ENCODE results near the gene JAKMIP2.

The JAKMIP2 gene

GRCh38 chr5:147767048-147767447 is 15.5 kb downstream of the JAKMIP2 start:
- no peak for DNase-seq (ENCODE audit: insufficient read length, low spot score)
- FAIRE-seq: no peak
- TF ChIP-seq SPI1 (IDR thresholded peaks at IDR 0.05; ENCODE audit: low read depth, low read length) (no peak), PAX5 (IDR thresholded peaks at IDR 0.05; ENCODE audit: insufficient read depth, low read length, severe bottlenecking) (no peak), POLR2AphosphoS5 (IDR thresholded peaks at IDR 0.05; ENCODE audit: low read depth, low read length) (no peak), POLR2A (IDR thresholded peaks at IDR 0.05; ENCODE audit: low read depth, low read length) (no peak), POU2F2 (IDR thresholded peaks at IDR 0.05; ENCODE audit: low read depth, low read length) (no peak), TAF1 (IDR thresholded peaks at IDR 0.05; ENCODE audit: low read depth, low read length) (no peak)

- DNase-seq (ENCODE audit: insufficient read length, low spot score): no peak
- FAIRE-seq: no peak
- no peak for TF ChIP-seq TAF1 (IDR thresholded peaks at IDR 0.05; ENCODE audit: low read depth, low read length)
- no peak for TF ChIP-seq POU2F2 (IDR thresholded peaks at IDR 0.05; ENCODE audit: low read depth, low read length)
- no peak for TF ChIP-seq POLR2A (IDR thresholded peaks at IDR 0.05; ENCODE audit: low read depth, low read length)
- no peak for TF ChIP-seq PAX5 (IDR thresholded peaks at IDR 0.05; ENCODE audit: insufficient read depth, low read length, severe bottlenecking)
- no peak for TF ChIP-seq SPI1 (IDR thresholded peaks at IDR 0.05; ENCODE audit: low read depth, low read length)
- TF ChIP-seq POLR2AphosphoS5 (IDR thresholded peaks at IDR 0.05; ENCODE audit: low read depth, low read length): no peak
Measured at GRCh38 chr5:147763791-147764525, 18.6 kb downstream of the JAKMIP2 start.

GRCh38 chr5:147760086-147760875 is 22.2 kb downstream of the JAKMIP2 start:
- no peak for TF ChIP-seq TAF1 (IDR thresholded peaks at IDR 0.05; ENCODE audit: low read depth, low read length)
- no peak for TF ChIP-seq POU2F2 (IDR thresholded peaks at IDR 0.05; ENCODE audit: low read depth, low read length)
- no peak for TF ChIP-seq PAX5 (IDR thresholded peaks at IDR 0.05; ENCODE audit: insufficient read depth, low read length, severe bottlenecking)
- no peak for TF ChIP-seq POLR2A (IDR thresholded peaks at IDR 0.05; ENCODE audit: low read depth, low read length)
- TF ChIP-seq SPI1 (IDR thresholded peaks at IDR 0.05; ENCODE audit: low read depth, low read length): no peak
- no peak for TF ChIP-seq POLR2AphosphoS5 (IDR thresholded peaks at IDR 0.05; ENCODE audit: low read depth, low read length)
- DNase-seq (ENCODE audit: insufficient read length, low spot score): no peak
- FAIRE-seq: no peak

GRCh38 chr5:147759441-147759840 is 23.1 kb downstream of the JAKMIP2 start:
- no peak for DNase-seq (ENCODE audit: insufficient read length, low spot score)
- TF ChIP-seq POLR2AphosphoS5 (IDR thresholded peaks at IDR 0.05; ENCODE audit: low read depth, low read length): no peak
- TF ChIP-seq POLR2A (IDR thresholded peaks at IDR 0.05; ENCODE audit: low read depth, low read length): no peak
- no peak for TF ChIP-seq SPI1 (IDR thresholded peaks at IDR 0.05; ENCODE audit: low read depth, low read length)
- no peak for TF ChIP-seq PAX5 (IDR thresholded peaks at IDR 0.05; ENCODE audit: insufficient read depth, low read length, severe bottlenecking)
- TF ChIP-seq TAF1 (IDR thresholded peaks at IDR 0.05; ENCODE audit: low read depth, low read length): no peak
- no peak for TF ChIP-seq POU2F2 (IDR thresholded peaks at IDR 0.05; ENCODE audit: low read depth, low read length)
- FAIRE-seq: no peak

GRCh38 chr5:147756566-147756965 is 26.0 kb downstream of the JAKMIP2 start:
- FAIRE-seq (no peak), DNase-seq (ENCODE audit: insufficient read length, low spot score) (no peak)
- no peak for TF ChIP-seq POLR2A (IDR thresholded peaks at IDR 0.05; ENCODE audit: low read depth, low read length)
- TF ChIP-seq POU2F2 (IDR thresholded peaks at IDR 0.05; ENCODE audit: low read depth, low read length): no peak
- no peak for TF ChIP-seq SPI1 (IDR thresholded peaks at IDR 0.05; ENCODE audit: low read depth, low read length)
- TF ChIP-seq PAX5 (IDR thresholded peaks at IDR 0.05; ENCODE audit: insufficient read depth, low read length, severe bottlenecking): no peak
- no peak for TF ChIP-seq POLR2AphosphoS5 (IDR thresholded peaks at IDR 0.05; ENCODE audit: low read depth, low read length)
- TF ChIP-seq TAF1 (IDR thresholded peaks at IDR 0.05; ENCODE audit: low read depth, low read length): no peak

GRCh38 chr5:147754372-147755122 is 28.0 kb downstream of the JAKMIP2 start:
- TF ChIP-seq POLR2AphosphoS5 (IDR thresholded peaks at IDR 0.05; ENCODE audit: low read depth, low read length): no peak
- no peak for TF ChIP-seq POLR2A (IDR thresholded peaks at IDR 0.05; ENCODE audit: low read depth, low read length)
- TF ChIP-seq POU2F2 (IDR thresholded peaks at IDR 0.05; ENCODE audit: low read depth, low read length): no peak
- TF ChIP-seq PAX5 (IDR thresholded peaks at IDR 0.05; ENCODE audit: insufficient read depth, low read length, severe bottlenecking): no peak
- TF ChIP-seq TAF1 (IDR thresholded peaks at IDR 0.05; ENCODE audit: low read depth, low read length): no peak
- TF ChIP-seq SPI1 (IDR thresholded peaks at IDR 0.05; ENCODE audit: low read depth, low read length): no peak
- FAIRE-seq (no peak), DNase-seq (ENCODE audit: insufficient read length, low spot score) (no peak)

GRCh38 chr5:147753765-147754164 is 28.8 kb downstream of the JAKMIP2 start:
- FAIRE-seq: no peak
- TF ChIP-seq SPI1 (IDR thresholded peaks at IDR 0.05; ENCODE audit: low read depth, low read length) (no peak), PAX5 (IDR thresholded peaks at IDR 0.05; ENCODE audit: insufficient read depth, low read length, severe bottlenecking) (no peak), POLR2AphosphoS5 (IDR thresholded peaks at IDR 0.05; ENCODE audit: low read depth, low read length) (no peak), TAF1 (IDR thresholded peaks at IDR 0.05; ENCODE audit: low read depth, low read length) (no peak), POLR2A (IDR thresholded peaks at IDR 0.05; ENCODE audit: low read depth, low read length) (no peak), POU2F2 (IDR thresholded peaks at IDR 0.05; ENCODE audit: low read depth, low read length) (no peak)
- DNase-seq (ENCODE audit: insufficient read length, low spot score): no peak

GRCh38 chr5:147752666-147753290 is 29.8 kb downstream of the JAKMIP2 start:
- FAIRE-seq (no peak), DNase-seq (ENCODE audit: insufficient read length, low spot score) (no peak)
- TF ChIP-seq POU2F2 (IDR thresholded peaks at IDR 0.05; ENCODE audit: low read depth, low read length) (no peak), POLR2A (IDR thresholded peaks at IDR 0.05; ENCODE audit: low read depth, low read length) (no peak), POLR2AphosphoS5 (IDR thresholded peaks at IDR 0.05; ENCODE audit: low read depth, low read length) (no peak), SPI1 (IDR thresholded peaks at IDR 0.05; ENCODE audit: low read depth, low read length) (no peak), TAF1 (IDR thresholded peaks at IDR 0.05; ENCODE audit: low read depth, low read length) (no peak), PAX5 (IDR thresholded peaks at IDR 0.05; ENCODE audit: insufficient read depth, low read length, severe bottlenecking) (no peak)

Measured in GM12891 (cell line).